LNCaP clone FGC (cell line): ENCODE measurements around the gene RNF149.

Experiments
- DNase-seq: peaks from one replicate; pipeline ENCODE4 v3.0.0-alpha.2; 2011; ENCODE audit warnings: low read depth
- H3K4me3 ChIP-seq: 2 replicates; pipeline ENCODE4 v1.5.1; 2011; ENCODE audit warnings: mild to moderate bottlenecking, low read depth, low read length, control low read depth
- CTCF ChIP-seq: IDR thresholded peaks from 2 replicates; pipeline ENCODE4 v1.5.1; 2012; ENCODE audit warnings: mild to moderate bottlenecking; ENCODE audit not compliant: control insufficient read depth, insufficient read depth; ENCODE audit errors: extremely low read depth

Gene RNF149

GRCh38 chr2:101305035-101305434 lies 3.5 kb downstream of the RNF149 start:
- no peak for TF ChIP-seq CTCF
- H3K4me3 ChIP-seq, result no peak overlapping the region
- DNase-seq, result no peak

GRCh38 chr2:101303688-101304087 lies 4.8 kb downstream of the RNF149 start:
- no peak for TF ChIP-seq CTCF
- no peak for DNase-seq
- H3K4me3 ChIP-seq, result no peak overlapping the region

GRCh38 chr2:101302016-101302415 lies 6.5 kb downstream of the RNF149 start:
- no peak for TF ChIP-seq CTCF
- H3K4me3 ChIP-seq, result peak overlapping the region; percentile 36
- DNase-seq, result peak; percentile 88

GRCh38 chr2:101300836-101301235 lies 7.7 kb downstream of the RNF149 start:
- no peak for TF ChIP-seq CTCF
- DNase-seq, result no peak
- H3K4me3 ChIP-seq, result no peak overlapping the region

- no peak overlapping the region for H3K4me3 ChIP-seq
These were observed 8.3 kb downstream of the RNF149 start for GRCh38 chr2:101300164-101300563.

GRCh38 chr2:101299604-101300003 lies 8.9 kb downstream of the RNF149 start:
- DNase-seq, result no peak
- H3K4me3 ChIP-seq, result no peak overlapping the region
- TF ChIP-seq CTCF, result no peak

More at GRCh38 chr2:101300164-101300563, 8.3 kb downstream of the RNF149 start:
- no peak for TF ChIP-seq CTCF
- no peak for DNase-seq

- no peak overlapping the region for H3K4me3 ChIP-seq
- no peak for TF ChIP-seq CTCF
- DNase-seq, result no peak
These were observed 11.1 kb downstream of the RNF149 start for GRCh38 chr2:101297383-101297782.
